Stimulated activated CD8-positive, alpha-beta memory T cell treated with anti-CD3 and anti-CD28 coated beads, Interleukin-12 subunit alpha, Interleukin-12 subunit beta, amount 100 ng/mL, for 4 hours (primary cell): ENCODE measurements around the gene CNOT4.

Experiments used
- DNase-seq: peaks from one replicate; pipeline ENCODE4 v3.0.0-alpha.2; 2020; ENCODE audit warnings: low read depth

Gene CNOT4, protein sequence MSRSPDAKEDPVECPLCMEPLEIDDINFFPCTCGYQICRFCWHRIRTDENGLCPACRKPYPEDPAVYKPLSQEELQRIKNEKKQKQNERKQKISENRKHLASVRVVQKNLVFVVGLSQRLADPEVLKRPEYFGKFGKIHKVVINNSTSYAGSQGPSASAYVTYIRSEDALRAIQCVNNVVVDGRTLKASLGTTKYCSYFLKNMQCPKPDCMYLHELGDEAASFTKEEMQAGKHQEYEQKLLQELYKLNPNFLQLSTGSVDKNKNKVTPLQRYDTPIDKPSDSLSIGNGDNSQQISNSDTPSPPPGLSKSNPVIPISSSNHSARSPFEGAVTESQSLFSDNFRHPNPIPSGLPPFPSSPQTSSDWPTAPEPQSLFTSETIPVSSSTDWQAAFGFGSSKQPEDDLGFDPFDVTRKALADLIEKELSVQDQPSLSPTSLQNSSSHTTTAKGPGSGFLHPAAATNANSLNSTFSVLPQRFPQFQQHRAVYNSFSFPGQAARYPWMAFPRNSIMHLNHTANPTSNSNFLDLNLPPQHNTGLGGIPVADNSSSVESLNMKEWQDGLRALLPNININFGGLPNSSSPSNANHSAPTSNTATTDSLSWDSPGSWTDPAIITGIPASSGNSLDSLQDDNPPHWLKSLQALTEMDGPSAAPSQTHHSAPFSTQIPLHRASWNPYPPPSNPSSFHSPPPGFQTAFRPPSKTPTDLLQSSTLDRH

GRCh38 chr7:135509839-135510591, at the start of gene CNOT4:
Gene CNOT4 (minus strand): TSS chr7:135510102. CDS start chr7:135438331, 71,771 bp downstream.
- peak; percentile 99 for DNase-seq

- no peak for DNase-seq
Observed at GRCh38 chr7:135558881-135559280, 49.0 kb upstream of the CNOT4 start.

DNA sequence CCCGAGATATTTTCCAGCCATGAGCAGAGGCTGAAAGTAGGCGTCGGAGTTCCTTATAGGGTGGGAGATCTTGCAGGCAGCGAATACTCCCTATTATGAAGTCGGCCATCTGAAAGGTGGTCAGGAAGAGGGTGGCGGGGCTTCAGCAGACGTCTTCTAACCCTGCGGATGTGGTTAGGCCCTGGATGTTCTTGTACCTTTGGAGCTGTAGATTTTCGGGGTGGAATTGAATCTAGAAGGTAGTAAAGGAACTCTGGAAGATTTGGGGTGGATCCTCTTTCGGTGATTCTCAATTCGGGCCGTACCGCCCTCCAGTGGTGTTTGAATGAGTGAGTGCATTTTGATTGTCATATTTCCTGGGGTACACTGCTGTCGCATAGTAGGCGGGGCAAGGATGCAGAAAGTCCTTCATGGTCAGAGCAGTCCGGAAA, 48.5 kb upstream of the CNOT4 start:
- peak; percentile 40 for DNase-seq

DNA sequence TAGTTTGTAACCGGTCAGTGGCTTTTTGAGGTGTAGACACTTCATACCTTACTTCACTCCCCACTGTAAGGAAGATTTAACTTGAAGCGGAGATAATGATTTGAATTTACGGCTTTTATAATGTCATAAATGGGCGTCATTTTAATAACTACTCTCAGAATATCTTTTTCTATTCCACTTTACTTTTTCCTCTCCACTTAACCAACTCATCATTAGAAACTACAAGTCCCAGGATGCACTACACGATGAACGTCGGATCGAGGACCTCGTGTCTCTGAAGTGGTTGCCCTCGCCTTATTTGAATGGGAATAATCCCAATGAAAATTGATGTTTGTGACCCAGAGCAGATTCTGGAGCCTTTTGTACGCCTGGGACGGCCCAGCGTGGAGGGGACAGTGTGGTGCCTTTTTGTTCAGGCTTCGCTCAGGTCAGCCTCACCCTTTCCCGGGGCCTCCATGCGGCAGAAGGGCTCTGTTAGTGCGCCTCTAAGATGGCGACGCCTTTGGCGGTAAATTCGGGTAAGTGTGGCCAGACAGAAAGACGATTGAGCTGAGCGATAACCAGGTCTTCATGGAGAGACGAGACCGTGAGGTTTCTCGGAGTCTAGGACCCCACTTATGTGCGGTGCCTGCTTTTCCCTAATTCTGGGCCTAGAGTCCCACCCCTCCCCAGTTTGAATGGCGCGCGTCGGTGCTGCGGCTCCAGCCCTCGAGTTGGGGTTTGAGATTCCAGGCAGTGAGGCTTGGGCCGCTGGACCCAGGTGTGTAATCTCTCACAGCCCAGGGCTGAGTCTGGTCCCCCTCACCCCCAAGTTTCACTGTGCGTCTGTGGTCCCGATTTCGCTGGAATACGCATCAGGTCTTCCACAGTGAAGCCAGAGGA, 47.8 kb upstream of the CNOT4 start, which contains the start of gene NUP205:
Gene NUP205 (plus strand): TSS at position 463 of the 882 bp plus-strand sequence. CDS start 28 bp downstream, at position 491.
- DNase-seq: peak; percentile 65

DNA sequence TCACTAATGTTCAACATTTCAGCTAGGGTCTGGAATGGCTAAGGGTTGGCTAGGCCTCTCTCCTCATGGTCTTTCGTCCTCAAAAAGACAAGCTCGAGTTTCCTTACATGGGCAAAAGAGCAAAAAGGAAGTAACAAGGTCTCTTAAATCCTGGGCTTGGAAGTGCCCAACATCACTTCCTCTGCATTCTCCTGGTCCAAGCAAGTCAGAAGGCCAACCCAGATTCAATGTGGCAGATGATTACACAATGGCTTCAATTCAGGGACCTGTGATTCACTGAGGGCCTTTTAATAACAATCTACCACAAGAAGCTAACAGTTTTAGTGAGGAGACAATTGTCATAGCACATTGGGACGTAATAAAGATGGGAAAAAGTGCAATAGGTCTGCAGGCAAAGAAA, 43.4 kb upstream of the CNOT4 start:
- no peak for DNase-seq

DNA sequence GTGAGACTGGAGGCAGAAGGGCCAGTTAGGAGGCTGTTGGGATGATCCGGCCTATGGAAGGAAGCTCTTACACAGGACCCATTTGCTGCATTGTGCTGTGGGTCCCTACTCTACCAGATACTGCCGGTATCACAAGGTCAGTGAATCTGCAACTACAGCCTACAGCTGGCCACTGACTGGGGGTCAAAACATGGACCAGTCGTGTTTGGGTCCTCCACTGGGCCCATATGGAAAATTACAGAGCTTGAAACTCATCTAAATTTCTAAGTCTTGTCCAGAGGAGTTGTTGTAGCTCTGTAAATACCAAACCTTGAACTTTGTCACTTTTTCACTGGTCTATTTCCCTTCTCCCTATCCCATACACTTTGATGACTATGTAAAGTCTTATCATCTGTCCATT, 42.2 kb upstream of the CNOT4 start:
- no peak for DNase-seq

DNA sequence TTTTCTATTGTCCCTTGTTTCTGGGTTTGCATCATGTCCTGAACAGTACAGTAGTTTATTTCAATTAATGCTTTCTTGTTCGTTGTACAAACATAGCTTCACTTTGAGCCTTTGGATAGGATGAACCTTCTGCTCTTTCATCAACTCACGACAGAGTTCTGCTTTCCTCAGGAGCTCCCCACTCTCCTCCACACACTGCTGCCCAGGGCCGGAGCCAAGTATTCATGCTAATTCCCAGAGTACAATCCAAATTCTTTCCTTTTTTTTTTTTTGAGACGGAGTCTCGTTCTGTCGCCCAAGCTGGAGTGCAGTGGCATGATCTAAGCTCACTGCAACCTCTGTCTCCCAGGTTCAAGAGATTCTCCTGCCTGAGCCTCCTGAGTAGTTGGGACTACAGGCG, 40.3 kb upstream of the CNOT4 start:
- DNase-seq: no peak

GRCh38 chr7:135541029-135541428, 31.1 kb upstream of the CNOT4 start:
- no peak for DNase-seq

GRCh38 chr7:135539629-135540028, 29.7 kb upstream of the CNOT4 start:
- DNase-seq: no peak

GRCh38 chr7:135538376-135538775, 28.5 kb upstream of the CNOT4 start:
- no peak for DNase-seq

- no peak for DNase-seq
Observed at GRCh38 chr7:135537905-135538304, 28.0 kb upstream of the CNOT4 start.

- no peak for DNase-seq
Observed at GRCh38 chr7:135537453-135537852, 27.6 kb upstream of the CNOT4 start.

- no peak for DNase-seq
Observed at GRCh38 chr7:135536150-135536549, 26.2 kb upstream of the CNOT4 start.

GRCh38 chr7:135527025-135527424, 17.1 kb upstream of the CNOT4 start:
- no peak for DNase-seq

DNA sequence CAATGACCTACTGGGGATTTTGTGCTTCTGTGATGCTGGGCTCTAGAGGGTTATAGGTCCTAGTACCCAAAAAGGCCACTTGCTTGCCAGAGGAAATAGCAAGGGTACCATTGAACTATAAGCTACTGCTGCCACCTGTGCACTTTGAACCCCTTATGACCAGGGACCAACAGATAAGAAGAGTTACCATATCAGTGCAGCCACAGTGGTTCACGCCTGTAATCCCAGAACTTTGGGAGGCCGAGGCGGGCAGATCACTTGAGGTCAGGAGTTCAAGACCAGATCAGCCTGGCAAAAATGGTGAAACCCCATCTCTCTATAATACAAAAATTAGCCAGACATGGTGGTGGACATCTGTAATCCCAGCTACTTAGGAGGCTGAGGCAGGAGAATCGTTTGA, 15.5 kb upstream of the CNOT4 start:
- no peak for DNase-seq

DNA sequence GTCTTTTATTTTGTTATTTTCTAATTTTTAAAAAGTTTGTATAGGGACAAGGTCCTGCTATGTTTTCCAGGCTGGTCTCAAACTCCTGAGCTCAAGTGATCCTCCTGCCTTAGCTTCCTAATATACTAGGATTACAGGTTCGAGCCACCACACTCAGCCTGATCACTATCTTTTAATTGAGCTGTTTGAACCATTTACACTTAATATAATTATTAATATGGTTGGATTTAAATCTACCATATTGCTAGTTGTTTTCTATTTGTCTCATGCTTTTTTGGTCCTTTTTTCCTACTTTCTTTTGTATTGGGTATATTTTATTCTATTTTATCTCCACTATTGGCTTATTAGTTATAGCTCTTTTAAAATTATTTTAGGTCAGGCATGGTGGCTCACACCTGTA, 13.2 kb upstream of the CNOT4 start:
- no peak for DNase-seq

DNA sequence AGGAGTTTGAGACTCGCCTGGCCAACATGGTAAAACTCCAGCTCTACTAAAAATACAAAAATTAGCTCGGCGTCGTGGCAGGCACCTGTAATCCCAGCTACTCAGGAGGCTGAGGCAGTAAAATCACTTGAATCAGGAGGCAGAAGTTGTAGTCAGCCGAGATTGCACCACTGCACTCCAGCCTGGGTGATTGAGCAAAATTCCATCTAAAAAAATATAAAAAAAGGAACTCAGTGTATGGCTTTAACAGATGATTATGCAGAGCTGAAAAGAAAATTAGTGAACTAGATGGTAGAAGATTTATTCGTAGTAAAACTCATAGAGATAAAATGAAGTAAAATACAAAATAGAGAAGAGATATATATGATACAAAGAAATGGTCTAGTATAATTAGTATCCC, 12.6 kb upstream of the CNOT4 start:
- DNase-seq: no peak

DNA sequence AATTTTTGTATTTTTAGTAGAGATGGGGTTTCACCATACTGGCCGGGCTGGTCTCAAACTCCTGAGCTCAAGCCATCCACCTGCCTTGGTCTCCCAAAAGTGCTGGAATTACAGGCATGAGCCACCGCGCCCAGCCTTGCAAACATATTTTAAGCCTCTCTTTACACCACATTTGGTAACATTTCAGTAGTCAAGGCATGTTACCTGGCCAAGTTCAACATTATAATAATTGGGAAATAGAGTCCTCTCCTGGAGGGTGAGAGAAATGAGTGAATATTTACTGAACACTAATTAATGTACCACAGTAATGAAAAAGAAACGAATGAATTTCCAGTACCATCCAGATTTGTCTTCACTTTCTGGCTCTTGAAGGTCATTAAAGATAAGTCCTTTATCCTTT, 10.0 kb upstream of the CNOT4 start:
- DNase-seq: no peak

- DNase-seq: no peak
Observed at GRCh38 chr7:135519233-135519688, 9.4 kb upstream of the CNOT4 start.

GRCh38 chr7:135518748-135519147, 8.8 kb upstream of the CNOT4 start:
- DNase-seq: no peak

DNA sequence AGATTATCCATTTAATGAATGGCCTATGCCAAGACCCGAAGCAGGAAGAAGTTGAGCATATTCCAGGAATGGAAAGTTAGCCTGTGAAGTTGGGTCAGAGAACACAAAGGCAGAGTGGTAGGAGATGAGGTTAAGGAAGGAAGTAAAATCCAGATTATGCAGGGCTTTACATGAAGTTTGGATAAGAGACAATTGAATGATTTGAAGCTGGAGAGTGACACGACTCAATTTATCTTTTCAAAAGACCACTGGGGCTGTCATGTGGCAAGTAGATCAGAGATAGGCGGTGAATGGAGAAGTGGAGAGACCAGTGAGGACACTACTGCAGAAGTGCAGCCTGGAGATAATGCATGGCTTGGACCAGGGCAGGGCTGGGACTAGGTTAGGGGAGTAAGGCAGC, 7.2 kb upstream of the CNOT4 start:
- no peak for DNase-seq
